ENCODE measurements around the gene LZIC. TPM values are rescaled to one million over a fixed set of nuclear protein-coding genes. Genes with fewer than 3 reads are reported as not detected.
A peak's percentile ranks its signal among the peaks of the same experiment; 100 is the strongest.

LZIC gene
- total and polyA plus RNA-seq, 9 of the 15 experiments (the other 6 are each of a cell fraction or from before 2014, with no cell fraction given): 32.9 to 109 (median 61.7) TPM

- Histone ChIP-seq H3K4me3 (no peak overlapping the region), H3K36me3 (ENCODE audit: control insufficient read depth, insufficient read depth, low read length) (no peaks in the 10 kb centered on the region; the same call in 2 of the 3 replicates), H3K27me3 (ENCODE audit: control insufficient read depth in 2 of 2, insufficient read depth in 2 of 2, low read length in 2 of 2) (no peaks in the 10 kb centered on the region), H3K9ac (ENCODE audit: insufficient read depth in 1 of 2, low read depth in 2 of 2, low read length in 2 of 2) (peak overlapping the region in 1 of 2 experiments; percentile 6; a peak in 2 of 4 replicates), H4K20me1 (replicated peaks; ENCODE audit: control insufficient read depth, insufficient read depth, low read length) (peaks cover 5% of the 10 kb centered on the region; the same call in 1 of the 2 replicates), H3K9me1 (ENCODE audit: control insufficient read depth, insufficient read depth, low read length) (no peaks in the 10 kb centered on the region), H3K4me2 (ENCODE audit: insufficient read depth, low read length) (no peak overlapping the region), H3K27ac (ENCODE audit: extremely low read depth, low read depth, low read length) (no peak overlapping the region), H2AFZ (ENCODE audit: low read depth, low read length) (no peak overlapping the region), H3K79me2 (ENCODE audit: control insufficient read depth, insufficient read depth, low read length) (no peaks in the 10 kb centered on the region), H3K9me3 (replicated peaks; ENCODE audit: control insufficient read depth, insufficient read depth, low read depth, low read length) (no peaks in the 10 kb centered on the region), H3K4me1 (replicated peaks in 1 of 2; ENCODE audit: control insufficient read depth in 2 of 2, insufficient read depth in 2 of 2, low read length in 2 of 2) (peaks cover 0 to 27% of the 10 kb centered on the region in 2 experiments; a peak in 3 of 5 replicates)
- ATAC-seq: no peak
- TF ChIP-seq DACH1 (IDR thresholded peaks at IDR 0.05; ENCODE audit: partially characterized antibody) (no peak), RB1 (IDR thresholded peaks at IDR 0.05; ENCODE audit: low read depth) (no peak), NFIC (IDR thresholded peaks at IDR 0.05) (peak; percentile 35; the same call in 1 of the 2 replicates)
- TF ChIP-seq, protein P1, sequence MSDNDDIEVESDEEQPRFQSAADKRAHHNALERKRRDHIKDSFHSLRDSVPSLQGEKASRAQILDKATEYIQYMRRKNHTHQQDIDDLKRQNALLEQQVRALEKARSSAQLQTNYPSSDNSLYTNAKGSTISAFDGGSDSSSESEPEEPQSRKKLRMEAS (CRISPR knock-in tag; IDR thresholded peaks at IDR 0.05): 0 out of 2 replicates have a peak, but pooled peaks have one; percentile 15
- in situ Hi-C loops (cut with MboI): no loop called here
- intact Hi-C loops (cut with micrococcal nuclease): no loop called here
- WGBS (ENCODE audit: insufficient coverage, low coverage, missing lambda C conversion rate): 56% methylated on average over 12 of the region's 12 CpGs
- CTCF ChIA-PET (ENCODE audit: low intra/inter-chr PET ratio): no interaction called here
- POLR2A ChIA-PET: interaction anchor here (0.6 to 1.1 kb wide), 5 partner anchors 9 to 117 kb away, joined by 3 to 5 read pairs (median 3); partner anchors contain the start of genes LZIC and NMNAT1
- no TSS peak for BruUV-seq (replicated peaks)
- FAIRE-seq: peak; percentile 56
- DNase-seq (ENCODE audit: extremely low read depth in 1 of 4, low spot score in 3 of 4): no peak
Observed at GRCh38 chr1:9882296-9882944, 60.8 kb downstream of the LZIC start.

GRCh38 chr1:9881838-9882249 lies 61.3 kb downstream of the LZIC start:
- Histone ChIP-seq H3K4me3 (no peak overlapping the region), H3K4me2 (ENCODE audit: insufficient read depth, low read length) (no peak overlapping the region), H3K9me3 (replicated peaks; ENCODE audit: control insufficient read depth, insufficient read depth, low read depth, low read length) (no peaks in the 10 kb centered on the region), H3K9ac (ENCODE audit: insufficient read depth in 1 of 2, low read depth in 2 of 2, low read length in 2 of 2) (no peak overlapping the region), H4K20me1 (replicated peaks; ENCODE audit: control insufficient read depth, insufficient read depth, low read length) (peaks cover 5% of the 10 kb centered on the region; the same call in 1 of the 2 replicates), H3K4me1 (replicated peaks in 1 of 2; ENCODE audit: control insufficient read depth in 2 of 2, insufficient read depth in 2 of 2, low read length in 2 of 2) (peaks cover 0 to 27% of the 10 kb centered on the region in 2 experiments; a peak in 3 of 5 replicates), H3K9me1 (ENCODE audit: control insufficient read depth, insufficient read depth, low read length) (no peaks in the 10 kb centered on the region), H3K27me3 (ENCODE audit: control insufficient read depth in 2 of 2, insufficient read depth in 2 of 2, low read length in 2 of 2) (no peaks in the 10 kb centered on the region), H3K27ac (ENCODE audit: extremely low read depth, low read depth, low read length) (no peak overlapping the region), H3K36me3 (ENCODE audit: control insufficient read depth, insufficient read depth, low read length) (no peaks in the 10 kb centered on the region; the same call in 2 of the 3 replicates), H3K79me2 (ENCODE audit: control insufficient read depth, insufficient read depth, low read length) (no peaks in the 10 kb centered on the region), H2AFZ (ENCODE audit: low read depth, low read length) (no peak overlapping the region)
- TF ChIP-seq RNF219 (CRISPR knock-in tag; IDR thresholded peaks at IDR 0.05) (no peak), NCOA4 (IDR thresholded peaks at IDR 0.05; ENCODE audit: partially characterized antibody) (no peak)
- TF ChIP-seq, protein P2, sequence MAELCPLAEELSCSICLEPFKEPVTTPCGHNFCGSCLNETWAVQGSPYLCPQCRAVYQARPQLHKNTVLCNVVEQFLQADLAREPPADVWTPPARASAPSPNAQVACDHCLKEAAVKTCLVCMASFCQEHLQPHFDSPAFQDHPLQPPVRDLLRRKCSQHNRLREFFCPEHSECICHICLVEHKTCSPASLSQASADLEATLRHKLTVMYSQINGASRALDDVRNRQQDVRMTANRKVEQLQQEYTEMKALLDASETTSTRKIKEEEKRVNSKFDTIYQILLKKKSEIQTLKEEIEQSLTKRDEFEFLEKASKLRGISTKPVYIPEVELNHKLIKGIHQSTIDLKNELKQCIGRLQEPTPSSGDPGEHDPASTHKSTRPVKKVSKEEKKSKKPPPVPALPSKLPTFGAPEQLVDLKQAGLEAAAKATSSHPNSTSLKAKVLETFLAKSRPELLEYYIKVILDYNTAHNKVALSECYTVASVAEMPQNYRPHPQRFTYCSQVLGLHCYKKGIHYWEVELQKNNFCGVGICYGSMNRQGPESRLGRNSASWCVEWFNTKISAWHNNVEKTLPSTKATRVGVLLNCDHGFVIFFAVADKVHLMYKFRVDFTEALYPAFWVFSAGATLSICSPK (IDR thresholded peaks at IDR 0.05; ENCODE audit: borderline replicate concordance): no peak
- no peak for FAIRE-seq
- WGBS (ENCODE audit: insufficient coverage, low coverage, missing lambda C conversion rate): 40% methylated on average over 2 of the region's 2 CpGs
- BruUV-seq (replicated peaks): no TSS peak
- ChIA-PET POLR2A (interaction anchor here (0.6 to 0.9 kb wide), 3 partner anchors 9 to 116 kb away, joined by 3 to 4 read pairs (median 3); no protein-coding TSS in a partner anchor), CTCF (ENCODE audit: low intra/inter-chr PET ratio) (interaction anchor here (0.6 kb wide), 1 partner anchor 332 kb away, joined by 3 read pairs; no protein-coding TSS in a partner anchor)
- in situ Hi-C loops (cut with MboI) (no loop called here), intact Hi-C loops (cut with micrococcal nuclease) (no loop called here)
- no peak for ATAC-seq
- DNase-seq (ENCODE audit: extremely low read depth in 1 of 4, low spot score in 3 of 4): no peak

All from K562 (cell line).